ENCODE results near the gene ANKRD53. TPM values are rescaled to one million over a fixed set of nuclear protein-coding genes. Genes with fewer than 3 reads are reported as not detected.
A peak's percentile ranks its signal among the peaks of the same experiment; 100 is the strongest.

Gene ANKRD53
- total RNA-seq, 1 experiment from 2014 or later: not detected

DNA sequence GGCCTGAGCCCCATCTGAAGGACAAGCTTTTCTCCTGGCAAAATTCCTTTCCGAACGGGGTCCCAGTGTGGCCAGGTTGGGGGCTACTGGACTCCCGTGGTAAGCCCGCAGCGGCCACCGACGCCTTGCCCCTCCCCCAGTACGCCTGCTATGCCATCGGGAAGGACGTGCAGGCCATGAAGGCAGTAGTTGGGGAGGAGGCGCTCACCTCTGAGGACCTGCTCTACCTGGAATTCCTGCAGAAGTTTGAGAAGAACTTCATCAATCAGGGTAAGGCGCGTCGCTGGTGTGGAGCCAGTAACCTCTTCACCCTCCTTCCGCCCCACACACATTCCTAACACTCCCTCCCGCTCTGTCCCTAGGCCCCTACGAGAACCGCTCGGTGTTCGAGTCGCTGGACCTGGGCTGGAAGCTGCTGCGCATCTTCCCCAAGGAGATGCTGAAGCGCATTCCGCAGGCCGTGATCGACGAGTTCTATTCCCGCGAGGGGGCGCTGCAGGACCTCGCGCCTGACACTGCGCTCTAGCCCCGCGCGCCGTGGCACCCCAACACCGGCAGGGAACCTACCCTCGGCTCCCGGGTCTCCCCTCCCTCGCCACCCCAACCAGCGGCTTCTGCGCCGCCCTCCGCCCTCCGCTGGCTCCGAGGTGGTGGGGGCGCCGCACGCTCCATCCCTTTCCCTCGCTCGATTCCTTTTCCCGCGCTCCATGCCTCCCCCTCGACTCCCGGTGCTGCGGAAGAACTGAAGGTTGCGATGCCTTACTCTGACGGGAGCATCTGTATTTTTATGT lies 13.6 kb upstream of the ANKRD53 start:
- peak; percentile 60 for DNase-seq (ENCODE audit: low spot score)

DNA sequence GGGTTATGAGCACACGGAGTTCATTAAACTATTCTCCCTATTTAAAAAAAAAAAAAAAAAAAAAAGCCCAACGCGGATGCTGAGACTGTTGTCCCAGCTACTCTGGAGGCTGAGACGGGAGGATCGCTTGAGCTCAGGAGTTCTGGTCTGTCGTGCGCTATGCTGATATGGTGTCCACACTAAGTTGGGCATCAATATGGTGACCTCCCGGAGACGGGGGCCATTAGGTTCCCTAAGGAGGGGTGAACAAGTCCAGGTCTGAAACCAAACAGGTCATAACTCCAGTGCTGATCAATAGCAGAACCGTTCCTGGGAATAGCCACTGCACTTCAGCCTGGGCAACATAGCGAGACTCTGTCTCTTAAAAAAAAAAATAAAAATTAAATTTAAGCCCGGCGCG lies 12.9 kb upstream of the ANKRD53 start:
- DNase-seq (ENCODE audit: low spot score): no peak

DNA sequence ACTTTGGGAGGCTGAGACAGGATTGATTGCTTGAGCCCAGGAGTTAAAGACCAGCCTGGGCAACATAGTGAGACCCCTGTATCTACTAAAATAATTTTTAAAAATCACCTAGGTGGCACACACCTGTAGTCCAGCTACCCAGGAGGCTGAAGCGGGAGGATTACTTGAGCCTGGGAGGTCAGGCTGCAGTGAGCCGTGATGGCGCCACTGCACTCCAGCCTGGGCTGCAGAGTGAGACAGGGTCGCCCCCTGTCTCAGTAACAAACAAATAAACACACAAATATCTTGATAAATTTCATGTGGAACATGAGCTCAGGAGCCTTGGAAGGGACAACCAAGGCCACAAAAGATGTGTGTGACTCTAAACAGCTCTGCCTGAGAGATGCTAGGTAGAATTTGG lies 11.7 kb upstream of the ANKRD53 start:
- DNase-seq (ENCODE audit: low spot score): no peak

DNA sequence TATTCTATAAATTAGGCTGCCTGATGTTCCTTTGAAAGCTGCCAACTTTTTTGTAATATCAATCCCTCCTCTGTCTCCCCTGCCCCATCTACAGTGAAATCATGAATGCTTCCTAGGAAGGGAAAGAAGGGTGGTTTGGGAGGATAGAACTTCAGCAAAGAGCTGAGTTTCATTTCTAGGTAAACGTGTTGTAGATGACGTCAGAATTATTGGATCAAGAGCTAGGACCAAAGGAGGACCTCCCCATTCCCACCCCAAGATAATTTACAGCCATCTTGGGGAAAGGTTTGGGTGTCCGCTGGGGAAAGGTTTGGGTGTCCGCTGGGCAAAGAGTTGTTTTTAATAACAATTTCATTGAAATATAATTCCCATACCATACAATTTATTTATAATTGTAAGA lies 11.2 kb upstream of the ANKRD53 start:
- no peak for DNase-seq (ENCODE audit: low spot score)

DNA sequence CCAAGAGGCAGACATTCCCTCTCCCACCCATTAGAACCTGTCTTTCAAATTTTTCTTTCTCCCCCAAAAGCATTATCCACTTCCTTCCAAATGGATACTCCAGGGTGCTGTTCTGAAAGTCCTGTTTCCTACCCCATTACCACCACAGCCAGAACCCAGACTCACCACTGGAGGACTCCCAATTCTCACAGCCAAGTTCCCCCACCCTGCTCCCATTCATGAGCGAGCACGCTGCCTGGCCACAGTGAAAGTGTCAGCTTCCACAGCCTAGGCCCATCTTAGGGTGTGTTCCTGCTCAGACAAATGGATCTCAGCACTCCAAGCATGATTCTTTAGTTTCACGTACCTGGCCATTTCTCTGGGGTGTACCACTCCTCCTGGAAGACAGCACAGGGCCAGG lies 3.8 kb upstream of the ANKRD53 start:
- DNase-seq (ENCODE audit: low spot score): no peak

DNA sequence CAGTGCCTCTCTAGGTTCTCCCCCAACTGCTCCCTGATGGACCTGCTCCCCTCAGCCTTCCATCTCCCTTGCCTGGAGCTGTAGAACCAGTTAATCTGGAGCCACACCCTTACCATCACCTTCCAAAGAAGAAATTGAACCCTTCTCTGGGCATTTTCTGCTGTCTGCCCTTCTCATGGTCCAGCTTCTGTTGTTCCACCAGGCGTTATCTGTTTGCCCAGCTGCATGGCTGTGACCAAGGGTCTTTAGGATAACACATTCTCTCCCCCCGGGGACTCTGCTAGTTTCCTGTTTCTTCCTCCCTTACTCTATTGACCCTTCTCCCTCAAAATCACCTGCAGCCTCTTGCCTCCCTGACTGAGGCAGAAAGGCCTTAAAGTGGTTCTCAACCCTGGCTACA lies 3.2 kb upstream of the ANKRD53 start:
- no peak for DNase-seq (ENCODE audit: low spot score)

DNA sequence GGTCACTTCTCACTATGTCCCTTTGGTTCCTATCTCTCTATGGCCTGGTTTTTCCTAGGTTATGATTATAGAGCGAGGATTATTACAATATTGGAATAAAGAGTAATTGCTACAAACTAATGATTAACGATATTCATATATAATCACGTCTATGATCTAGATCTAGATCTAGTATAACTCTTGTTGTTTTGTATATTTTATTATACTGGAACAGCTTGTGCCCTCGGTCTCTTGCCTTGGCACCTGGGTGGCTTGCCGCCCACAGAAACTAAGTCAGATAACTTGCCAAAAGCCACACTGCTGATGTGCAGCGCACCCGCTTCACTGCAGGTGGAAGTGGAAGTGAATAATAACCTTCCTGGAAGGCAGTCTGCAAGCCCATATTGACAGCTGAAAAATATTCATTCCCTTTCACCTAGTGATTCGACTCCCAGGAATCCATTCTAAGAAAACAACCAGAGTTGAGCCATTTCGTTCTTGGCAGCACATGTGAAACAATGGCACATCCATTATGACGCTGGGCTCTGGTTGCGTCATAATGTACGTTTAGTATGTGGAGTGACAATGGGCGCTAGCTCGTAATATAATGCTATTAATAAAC lies 725 bp upstream of the ANKRD53 start:
- no peak for DNase-seq (ENCODE audit: low spot score)

DNA sequence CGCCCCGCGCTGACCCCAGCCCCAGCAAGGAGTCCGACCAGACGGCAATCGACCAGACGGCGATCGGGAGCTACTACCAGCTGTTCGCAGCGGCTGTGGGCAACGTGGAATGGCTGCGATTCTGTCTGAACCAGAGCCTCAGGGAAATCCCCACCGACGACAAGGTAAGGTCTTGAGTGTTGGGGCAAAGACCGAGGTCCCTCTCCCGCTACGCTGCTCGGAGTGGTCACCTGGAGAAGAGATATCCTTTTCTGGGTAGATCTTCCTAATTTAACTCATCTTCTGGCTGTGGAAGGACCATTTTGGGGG lies 704 bp downstream of the ANKRD53 start:
- no peak for DNase-seq (ENCODE audit: low spot score)

DNA sequence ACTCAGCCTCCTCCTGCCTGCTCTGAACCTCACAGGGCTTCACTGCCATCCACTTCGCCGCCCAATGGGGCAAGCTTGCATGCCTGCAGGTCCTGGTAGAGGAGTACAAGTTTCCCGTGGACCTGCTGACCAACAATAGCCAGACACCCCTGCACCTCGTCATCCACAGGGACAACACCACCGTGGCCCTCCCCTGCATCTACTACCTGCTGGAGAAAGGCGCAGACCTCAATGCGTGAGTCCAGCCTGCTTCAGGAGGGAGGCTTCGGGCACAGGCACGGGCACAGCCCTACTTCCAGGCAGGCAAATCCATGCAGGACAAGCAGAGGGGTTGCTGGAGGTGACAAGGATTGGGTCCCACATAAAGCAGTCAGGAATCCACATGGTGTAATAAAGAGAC lies 1.2 kb downstream of the ANKRD53 start:
- no peak for DNase-seq (ENCODE audit: low spot score)

DNA sequence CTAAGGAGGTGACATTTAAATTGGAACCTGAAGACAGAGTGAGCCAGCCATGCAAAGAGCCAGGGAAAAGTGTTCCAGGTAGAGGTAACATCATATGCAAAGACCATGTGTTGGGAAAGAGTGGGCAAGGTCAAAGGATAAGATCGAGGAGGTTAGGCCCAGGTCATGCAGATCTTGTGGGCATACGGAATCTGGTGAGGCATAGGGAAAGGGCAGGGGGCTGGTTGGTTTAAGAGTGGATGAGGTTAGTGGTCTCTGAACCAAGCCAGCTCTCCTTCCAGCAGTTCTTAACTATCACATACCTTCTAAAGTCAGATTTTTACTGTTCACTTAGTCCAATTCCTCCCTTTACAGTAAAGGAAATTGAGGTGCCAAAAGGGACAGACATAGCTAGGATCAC lies 3.0 kb downstream of the ANKRD53 start:
- no peak for DNase-seq (ENCODE audit: low spot score)

DNA sequence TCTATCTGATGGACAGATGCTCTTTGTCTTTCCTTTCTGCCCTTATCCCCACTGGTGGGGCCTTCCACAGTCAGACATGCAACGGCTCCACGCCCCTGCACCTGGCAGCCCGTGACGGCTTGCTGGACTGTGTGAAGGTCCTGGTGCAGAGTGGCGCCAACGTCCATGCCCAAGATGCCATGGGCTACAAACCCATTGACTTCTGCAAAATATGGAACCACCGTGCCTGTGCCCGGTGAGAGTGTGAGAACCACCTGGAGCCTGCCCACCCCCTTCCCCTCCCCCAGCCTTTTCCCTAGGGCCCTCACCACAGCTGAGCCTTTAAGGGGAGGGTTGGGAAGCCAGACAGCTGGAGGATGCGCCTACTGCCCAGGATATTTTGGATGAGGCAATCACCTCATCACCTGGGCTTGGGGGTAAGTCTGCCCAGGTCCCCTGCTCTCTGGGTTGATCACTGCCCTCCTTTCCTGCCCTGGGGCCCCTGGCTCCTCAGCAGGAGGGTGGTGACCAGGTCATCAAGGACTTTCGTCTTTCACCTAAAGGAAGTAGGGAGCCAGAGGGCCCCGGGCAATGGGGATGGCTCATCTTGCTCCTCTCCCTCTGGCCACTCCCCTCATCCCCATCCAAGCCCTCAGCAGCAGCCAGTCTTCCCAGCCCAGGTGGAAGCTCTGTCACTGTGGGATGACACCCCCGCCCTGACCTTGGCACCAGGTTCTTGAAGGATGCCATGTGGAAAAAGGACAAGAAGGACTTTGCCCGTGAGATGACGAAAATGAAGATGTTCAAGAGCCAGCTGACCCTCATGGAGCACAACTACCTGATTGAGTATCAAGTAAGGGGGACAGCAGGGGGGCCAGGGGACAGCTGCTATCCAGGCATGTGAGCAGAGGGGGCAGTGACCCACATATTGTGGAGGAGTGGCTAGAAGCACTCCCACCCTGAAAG lies 3.7 kb downstream of the ANKRD53 start:
- no peak for DNase-seq (ENCODE audit: low spot score)

DNA sequence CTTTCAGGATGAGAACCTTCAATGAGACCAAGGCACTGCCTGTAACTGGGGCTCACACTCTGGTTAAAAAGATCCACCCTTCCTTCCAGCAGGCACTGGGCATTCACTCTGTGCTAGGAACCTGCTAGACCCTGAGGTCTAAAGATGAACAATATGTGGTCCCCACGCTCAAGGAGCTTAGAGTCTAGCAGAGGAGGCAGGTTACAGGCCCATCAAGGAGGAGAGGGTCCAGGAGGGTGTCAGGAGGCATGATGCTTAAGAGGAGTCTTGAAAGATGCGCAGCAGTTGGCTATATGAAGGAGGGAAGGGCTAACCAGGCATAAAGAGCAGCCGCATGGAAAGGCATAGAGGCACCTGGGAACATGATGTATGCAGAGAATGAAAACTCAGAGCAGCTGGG lies 4.5 kb downstream of the ANKRD53 start:
- no peak for DNase-seq (ENCODE audit: low spot score)

DNA sequence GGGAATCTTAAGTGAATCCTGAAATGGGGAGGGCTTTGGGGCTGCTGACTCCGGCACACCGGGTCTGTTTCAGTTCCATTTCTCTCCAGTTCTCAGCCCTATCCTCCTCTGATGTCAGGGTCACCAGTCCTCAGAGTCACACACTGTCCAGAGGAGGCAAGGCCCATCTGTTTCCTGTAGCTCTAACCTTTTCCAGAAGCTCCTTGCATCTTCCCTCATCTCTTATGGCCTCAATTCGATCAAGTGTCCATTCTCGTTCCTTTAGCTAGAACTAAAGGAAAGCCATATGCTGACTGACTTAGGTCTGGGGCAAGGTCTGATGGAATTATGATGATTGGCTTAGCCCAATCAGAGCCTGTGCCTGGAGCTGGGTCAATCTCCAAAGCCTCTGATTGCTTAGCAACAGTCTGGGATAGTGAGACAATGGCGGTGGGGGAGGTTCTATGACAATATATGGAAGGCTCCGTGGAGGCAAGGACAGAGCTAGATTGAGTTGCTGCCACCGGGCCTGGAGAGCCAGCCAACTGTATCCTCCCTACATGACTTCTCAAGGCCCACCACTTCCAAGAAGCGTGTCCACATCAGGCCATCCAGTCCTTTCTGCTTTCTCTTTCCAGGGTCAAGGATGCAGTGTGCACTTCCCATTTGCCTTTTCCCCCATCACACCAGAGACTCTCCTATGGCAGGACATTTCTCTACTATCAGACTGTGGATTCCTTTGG lies 5.2 kb downstream of the ANKRD53 start:
- no peak for DNase-seq (ENCODE audit: low spot score)

DNA sequence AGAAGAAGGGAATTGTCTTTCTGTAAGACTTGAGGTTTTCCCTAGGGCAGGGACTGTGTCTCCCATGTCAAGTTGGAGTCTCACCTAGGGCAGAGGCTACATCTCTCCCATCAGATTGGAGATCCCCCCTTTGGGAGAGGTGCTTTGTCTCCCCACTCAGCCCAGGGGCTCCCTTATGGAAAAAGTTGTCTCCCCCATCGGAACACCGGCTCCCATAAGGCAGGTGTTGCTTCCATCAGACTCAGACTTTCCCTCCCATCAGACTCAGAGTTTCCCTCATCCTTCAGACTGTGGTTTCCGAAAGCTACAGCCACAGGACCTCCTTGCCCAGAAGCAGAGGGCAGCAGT lies 5.8 kb downstream of the ANKRD53 start:
- DNase-seq (ENCODE audit: low spot score): no peak

DNA sequence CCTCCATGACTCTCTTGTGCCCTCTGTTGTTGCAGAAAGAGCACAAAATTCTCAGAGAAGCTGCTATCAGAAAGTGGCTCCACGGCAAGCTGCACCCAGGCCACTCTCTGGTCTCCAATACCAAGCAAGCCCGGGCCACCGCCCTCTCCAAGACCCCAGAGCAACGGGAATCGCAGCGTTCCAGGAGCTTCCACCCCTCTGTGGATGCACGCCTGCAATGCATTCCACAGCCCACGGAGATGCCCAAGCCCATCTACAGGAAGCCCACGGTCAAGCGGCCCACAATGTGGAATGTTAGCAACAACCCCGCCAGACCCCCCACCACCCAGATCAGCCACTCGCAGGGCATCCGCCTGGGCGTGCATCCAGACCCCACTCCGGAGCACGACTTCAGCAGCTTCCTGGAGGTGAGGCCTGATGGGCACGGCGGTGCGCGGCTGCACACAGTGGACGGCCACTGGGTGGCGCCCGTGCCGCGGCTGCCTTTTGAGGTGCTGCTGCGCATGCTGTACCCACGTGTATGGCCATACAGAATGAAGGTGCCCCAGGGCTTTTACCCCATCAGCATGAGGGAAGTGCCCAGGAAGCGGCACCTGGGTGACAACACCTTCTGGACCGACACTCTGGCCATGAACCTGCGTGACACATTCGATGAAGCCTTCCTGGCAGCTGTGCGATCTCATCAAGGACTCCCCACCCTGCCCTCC lies 6.3 kb downstream of the ANKRD53 start:
- DNase-seq (ENCODE audit: low spot score): no peak

DNA sequence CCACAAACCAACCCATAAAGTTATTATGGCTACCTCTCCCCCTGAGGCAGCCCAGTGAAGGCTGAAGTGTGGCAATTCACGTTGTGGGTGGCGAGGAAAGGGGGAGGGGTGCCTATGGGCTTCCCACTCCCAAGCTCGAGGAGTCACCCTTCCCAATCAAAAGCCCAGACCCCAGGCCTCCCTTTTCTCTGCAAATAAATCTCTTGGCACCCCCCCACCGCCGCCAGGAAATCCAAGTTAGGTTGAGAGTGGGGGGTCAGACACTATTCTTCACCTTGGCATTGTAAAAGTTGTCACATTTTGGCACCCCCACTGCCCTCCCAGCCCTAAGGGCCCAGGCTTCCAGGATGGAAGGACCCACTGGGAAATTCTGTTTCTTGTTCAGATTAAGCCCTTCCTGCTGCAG lies 6.9 kb downstream of the ANKRD53 start:
- DNase-seq (ENCODE audit: low spot score): no peak

DNA sequence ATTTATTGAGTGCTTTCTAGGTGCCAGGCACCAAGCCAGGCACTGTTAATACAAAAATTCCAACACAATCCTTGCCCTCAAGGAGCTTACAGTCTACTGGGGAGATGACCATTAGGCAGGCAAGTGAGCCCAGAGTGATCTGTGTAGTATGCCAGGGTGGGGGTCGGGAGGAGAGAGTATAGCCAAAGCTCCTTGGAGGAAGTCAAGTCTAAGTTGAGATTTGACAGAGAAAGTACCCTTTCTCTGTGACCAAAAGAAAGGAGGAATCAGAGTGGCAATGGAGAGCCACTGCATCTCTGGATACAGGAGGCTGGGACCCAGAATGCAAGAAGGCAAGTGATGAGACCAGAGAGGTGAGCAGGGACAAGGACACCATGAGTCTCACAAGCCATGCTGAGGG lies 7.5 kb downstream of the ANKRD53 start:
- no peak for DNase-seq (ENCODE audit: low spot score)

DNA sequence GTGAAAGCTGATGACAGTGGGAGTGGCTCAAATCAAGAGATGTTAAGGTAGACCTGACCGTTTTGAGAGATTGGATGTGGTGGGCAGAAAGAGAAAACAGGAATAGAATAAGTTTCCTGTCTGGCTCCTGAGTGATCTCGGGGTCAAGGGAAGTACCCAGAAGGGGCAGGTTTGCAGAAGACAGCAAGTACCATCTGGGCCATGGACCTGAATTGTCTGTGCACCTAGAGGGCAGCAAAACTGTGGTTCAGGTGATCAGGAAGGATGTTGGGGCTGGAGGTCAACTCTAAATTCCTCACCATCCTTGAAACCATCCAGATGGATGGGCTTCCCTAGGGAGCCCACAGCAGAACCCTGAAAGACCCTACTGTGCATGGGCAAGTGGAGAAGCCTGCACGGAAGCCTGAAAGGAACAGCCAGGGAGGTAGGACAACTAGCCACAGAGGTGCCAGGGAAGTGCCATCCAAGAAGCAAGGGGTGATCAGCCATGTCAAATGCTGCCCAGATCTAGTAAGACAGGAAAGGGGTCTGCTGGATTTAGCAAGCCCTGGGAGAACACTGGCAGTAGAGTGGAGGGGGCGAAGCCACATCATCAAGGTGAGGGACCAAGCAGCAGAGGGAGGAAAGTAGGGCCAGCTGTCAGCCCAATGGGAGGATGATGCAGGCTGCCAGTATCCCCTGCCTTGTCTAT lies 8.2 kb downstream of the ANKRD53 start:
- DNase-seq (ENCODE audit: low spot score): no peak

DNA sequence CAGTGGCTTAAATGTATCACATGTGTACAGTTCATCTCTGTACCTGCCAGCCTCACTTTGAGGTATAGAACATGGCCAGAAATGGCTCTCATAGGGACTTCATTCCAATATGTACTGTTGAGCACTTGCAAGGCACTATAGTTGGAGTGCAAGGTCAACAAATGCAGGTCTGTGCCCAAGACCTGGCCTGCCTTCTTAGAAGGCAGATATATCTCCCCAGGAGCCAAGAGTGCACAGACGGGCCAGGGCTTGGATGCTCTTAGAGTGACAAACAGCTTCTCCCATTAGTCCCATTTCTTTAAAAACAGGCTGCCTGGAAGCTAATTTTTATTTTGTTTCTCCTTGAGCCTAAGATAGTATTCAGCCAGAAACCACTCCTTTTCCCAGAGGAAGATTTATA lies 9.0 kb downstream of the ANKRD53 start:
- no peak for DNase-seq (ENCODE audit: low spot score)

DNA sequence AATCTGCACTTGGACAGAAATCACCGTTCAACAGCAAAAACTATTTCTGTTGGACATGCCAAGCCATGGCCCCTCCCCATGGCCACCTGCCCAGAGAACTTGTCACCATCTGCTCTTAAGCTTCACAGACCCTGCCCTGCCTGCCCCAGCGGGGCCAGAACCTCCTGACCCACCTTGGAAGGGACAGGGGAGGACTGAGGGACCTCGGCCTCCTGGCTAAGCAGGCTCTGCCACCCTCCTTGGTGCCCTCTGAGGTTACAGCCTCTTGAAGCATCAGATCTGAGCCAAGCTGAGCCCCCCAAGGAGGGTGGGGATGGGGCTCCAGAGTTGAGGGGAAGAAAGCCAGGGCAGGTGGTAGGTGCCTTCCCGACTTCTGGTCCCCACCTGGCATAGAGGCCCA lies 9.7 kb downstream of the ANKRD53 start:
- DNase-seq (ENCODE audit: low spot score): no peak
